NCI-H2081 (cell line): ENCODE results near the gene LILRA6.
"Not testable (repeated sequence)": the region's sequence is repeated elsewhere in the genome, so short reads cannot be mapped to it uniquely, and the experiment has no call there.

Source experiments
- DNase-seq, 2 experiments: peaks; one replicate each; lab custom pipeline; 2025; lab: John Stamatoyannopoulos, UW

LILRA6 gene

GRCh38 chr19:54207983-54208783, 34.4 kb downstream of the LILRA6 start:
- no peak for DNase-seq

GRCh38 chr19:54207676-54207982, 35.0 kb downstream of the LILRA6 start:
- no peak for DNase-seq

- not testable (repeated sequence) for DNase-seq
Observed at GRCh38 chr19:54207193-54207592, 35.4 kb downstream of the LILRA6 start.

GRCh38 chr19:54206831-54207177, 35.8 kb downstream of the LILRA6 start:
- DNase-seq = no peak

GRCh38 chr19:54206030-54206830, 36.4 kb downstream of the LILRA6 start:
- DNase-seq = no peak

GRCh38 chr19:54204767-54205468, 37.7 kb downstream of the LILRA6 start:
- DNase-seq = no peak

- no peak for DNase-seq
Observed at GRCh38 chr19:54203151-54203611, 39.4 kb downstream of the LILRA6 start.

GRCh38 chr19:54201980-54202379, 40.6 kb downstream of the LILRA6 start:
- no peak for DNase-seq

GRCh38 chr19:54201172-54201701, 41.4 kb downstream of the LILRA6 start:
- DNase-seq = no peak

- DNase-seq = no peak
Observed at GRCh38 chr19:54199401-54199800, 43.2 kb downstream of the LILRA6 start.

GRCh38 chr19:54197121-54197520, 45.5 kb downstream of the LILRA6 start:
- no peak for DNase-seq

- no peak for DNase-seq
Observed at GRCh38 chr19:54196536-54196935, 46.1 kb downstream of the LILRA6 start.

- DNase-seq = not testable (repeated sequence)
Observed at GRCh38 chr19:54194463-54194862, 48.1 kb downstream of the LILRA6 start.

- no peak for DNase-seq
Observed at GRCh38 chr19:54193011-54193410, 49.6 kb downstream of the LILRA6 start.

GRCh38 chr19:54191811-54192453, 50.7 kb downstream of the LILRA6 start:
- no peak for DNase-seq

- DNase-seq = peak; percentile 60 to 77
Observed at GRCh38 chr19:54191011-54191810, 51.4 kb downstream of the LILRA6 start, which contains the start of gene TSEN34. TSS of gene TSEN34 (plus strand) at chr19:54191308. CDS start at chr19:54191365, 57 bp downstream.

GRCh38 chr19:54190503-54191010, 52.0 kb downstream of the LILRA6 start:
- peak; percentile 97 to 99 for DNase-seq

GRCh38 chr19:54189735-54190502, 52.7 kb downstream of the LILRA6 start:
- peak; percentile 99 for DNase-seq

- DNase-seq = peak in 1 of 2 experiments; percentile 54
Observed at GRCh38 chr19:54189145-54189734, 53.4 kb downstream of the LILRA6 start, which contains the start of gene MBOAT7. TSS of gene MBOAT7 (minus strand) at chr19:54189580. CDS start at chr19:54188508, 1,072 bp downstream.
